GM12872 (cell line): ENCODE results near the gene OPCML.

Experiments
- TF ChIP-seq, protein P1 (sequence below): IDR thresholded peaks from 3 replicates; pipeline ENCODE4 v1.5.1; 2011; ENCODE audit warnings: low read depth, mild to moderate bottlenecking, low read length, moderate library complexity; ENCODE audit not compliant: insufficient read depth

OPCML gene

DNA sequence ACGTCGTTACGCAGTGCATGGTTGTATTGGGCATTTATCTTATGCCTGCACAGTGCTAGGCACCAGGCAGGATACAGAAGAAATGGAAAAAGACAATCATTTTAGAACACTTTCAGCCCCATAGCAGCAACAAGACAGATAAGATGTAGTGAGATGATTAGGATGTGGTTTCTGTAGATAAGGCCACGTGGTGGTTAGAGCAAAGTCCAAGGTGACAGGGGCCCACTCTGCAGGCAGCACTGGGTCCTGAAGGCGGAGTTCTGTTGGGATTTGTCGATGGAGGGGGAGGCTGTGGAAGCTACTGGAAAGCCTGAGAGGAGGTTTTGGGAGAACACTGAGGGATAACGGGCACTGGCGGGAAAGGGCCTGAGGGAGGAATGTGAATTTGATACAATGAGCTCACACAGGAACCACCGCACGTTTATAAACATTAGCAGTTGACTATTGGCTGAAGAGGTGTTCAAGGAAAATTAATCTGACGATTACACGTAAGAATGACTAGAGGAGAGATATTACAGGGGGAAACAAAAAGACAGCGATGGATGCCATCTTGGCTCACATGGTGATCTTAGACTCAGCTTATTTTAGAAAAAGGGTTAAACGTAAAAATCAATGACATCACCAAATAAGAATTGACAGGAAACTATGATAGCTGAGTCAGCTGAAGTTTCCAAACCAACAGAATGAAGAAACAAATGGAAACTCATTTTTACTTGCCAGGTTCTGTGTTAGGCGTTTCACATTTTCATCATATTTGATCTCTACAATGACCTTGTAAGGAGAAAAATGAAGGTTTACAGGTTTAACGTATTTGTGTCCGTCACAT, 551.0 kb downstream of the OPCML start:
- TF ChIP-seq, protein P1, sequence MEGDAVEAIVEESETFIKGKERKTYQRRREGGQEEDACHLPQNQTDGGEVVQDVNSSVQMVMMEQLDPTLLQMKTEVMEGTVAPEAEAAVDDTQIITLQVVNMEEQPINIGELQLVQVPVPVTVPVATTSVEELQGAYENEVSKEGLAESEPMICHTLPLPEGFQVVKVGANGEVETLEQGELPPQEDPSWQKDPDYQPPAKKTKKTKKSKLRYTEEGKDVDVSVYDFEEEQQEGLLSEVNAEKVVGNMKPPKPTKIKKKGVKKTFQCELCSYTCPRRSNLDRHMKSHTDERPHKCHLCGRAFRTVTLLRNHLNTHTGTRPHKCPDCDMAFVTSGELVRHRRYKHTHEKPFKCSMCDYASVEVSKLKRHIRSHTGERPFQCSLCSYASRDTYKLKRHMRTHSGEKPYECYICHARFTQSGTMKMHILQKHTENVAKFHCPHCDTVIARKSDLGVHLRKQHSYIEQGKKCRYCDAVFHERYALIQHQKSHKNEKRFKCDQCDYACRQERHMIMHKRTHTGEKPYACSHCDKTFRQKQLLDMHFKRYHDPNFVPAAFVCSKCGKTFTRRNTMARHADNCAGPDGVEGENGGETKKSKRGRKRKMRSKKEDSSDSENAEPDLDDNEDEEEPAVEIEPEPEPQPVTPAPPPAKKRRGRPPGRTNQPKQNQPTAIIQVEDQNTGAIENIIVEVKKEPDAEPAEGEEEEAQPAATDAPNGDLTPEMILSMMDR, result no peak

DNA sequence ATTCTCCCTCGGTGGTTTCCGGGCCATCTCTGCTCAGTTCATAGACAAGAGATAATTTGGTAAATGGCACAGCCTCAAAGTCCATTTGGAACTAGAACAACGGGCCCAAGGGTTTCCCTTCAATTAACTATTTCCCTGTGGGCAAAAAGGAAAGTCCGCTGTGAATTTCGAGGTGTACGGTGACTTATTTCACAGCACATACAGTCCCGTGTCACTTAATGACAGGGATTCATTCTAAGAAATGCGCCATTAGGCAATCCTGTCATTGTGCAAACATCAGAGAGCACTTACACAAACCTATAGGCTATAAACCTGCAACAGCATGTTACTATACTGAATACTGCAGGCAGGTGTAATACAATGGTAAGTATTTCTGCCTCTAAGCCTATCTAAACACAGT, 551.6 kb downstream of the OPCML start:
- TF ChIP-seq, protein P1, result no peak

DNA sequence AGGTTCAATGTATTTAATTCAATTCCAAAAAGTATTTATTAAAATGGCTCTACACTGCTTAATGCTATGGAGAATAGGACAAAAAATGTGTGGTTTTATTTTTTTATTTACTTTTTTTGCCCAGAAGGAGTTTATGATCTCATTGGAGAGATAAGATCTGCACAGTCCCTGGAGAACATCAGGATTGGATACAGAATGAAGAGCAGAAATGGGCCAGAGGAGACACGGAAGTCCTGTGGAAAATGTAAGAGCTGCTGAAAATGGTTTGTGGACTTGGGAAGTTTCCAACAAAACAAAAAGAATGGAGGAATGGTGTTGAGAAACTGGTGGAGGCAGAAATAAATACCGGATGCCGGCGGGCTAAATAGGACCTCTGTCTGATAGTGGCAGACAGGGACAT, 554.6 kb downstream of the OPCML start:
- TF ChIP-seq, protein P1, result no peak

DNA sequence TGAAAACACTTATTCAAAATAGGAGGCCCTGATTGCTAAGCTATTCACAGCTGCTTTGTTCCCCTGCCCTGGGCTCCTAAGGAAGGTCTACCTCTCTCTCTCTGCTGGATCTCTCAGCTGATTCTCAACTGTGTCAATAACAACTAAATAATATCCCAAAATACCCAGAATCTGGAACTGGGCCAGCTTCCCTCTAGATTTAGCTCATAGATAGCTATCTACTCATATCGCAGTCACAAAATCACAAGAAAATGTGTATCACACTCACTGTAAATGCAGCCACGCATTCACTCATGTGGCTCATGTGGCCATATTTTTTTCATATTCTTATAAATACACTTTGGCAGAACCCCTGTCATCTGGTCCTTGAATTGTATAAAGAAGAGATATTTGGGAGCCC, 555.1 kb downstream of the OPCML start:
- TF ChIP-seq, protein P1, result no peak

GRCh38 chr11:132976115-132976514, 556.2 kb downstream of the OPCML start:
- TF ChIP-seq, protein P1, result no peak

DNA sequence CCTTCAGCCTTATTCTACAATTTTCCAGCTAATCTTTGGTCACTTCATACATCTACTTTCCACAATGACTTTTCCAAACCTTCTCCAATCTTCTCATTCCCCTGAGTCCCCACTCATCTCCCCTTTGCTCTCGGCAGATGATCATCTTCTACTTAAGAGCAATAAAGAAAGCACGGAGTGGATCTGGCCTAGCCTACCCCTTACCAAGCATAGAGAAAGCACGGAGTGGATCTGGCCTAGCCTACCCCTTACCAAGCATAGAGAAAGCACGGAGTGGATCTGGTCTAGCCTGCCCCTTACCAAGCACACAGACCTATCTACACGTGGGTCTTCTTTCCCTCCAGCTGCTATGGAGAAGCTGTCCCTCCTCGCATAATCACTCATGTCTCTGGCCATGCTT, 558.6 kb downstream of the OPCML start:
- TF ChIP-seq, protein P1, result no peak

DNA sequence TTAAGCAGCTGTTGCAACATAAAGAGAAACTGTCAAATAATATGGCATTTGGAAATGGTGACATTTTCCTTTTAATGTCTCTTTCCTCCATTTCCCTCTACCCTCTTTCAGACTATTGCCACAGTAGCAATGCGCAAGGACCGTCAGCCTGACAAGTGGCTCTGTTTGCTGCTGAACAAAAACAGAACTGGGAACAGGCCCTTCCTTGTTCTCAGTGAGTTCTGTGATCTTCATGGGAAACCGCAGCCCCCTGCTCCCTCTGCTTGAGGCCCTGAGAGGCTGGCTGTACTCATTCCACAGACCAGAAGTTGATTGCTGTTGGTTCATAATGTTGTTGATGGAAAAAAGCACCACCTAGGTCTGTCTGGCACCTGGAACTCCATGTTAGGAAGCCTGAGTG, 559.7 kb downstream of the OPCML start:
- TF ChIP-seq, protein P1, result no peak

DNA sequence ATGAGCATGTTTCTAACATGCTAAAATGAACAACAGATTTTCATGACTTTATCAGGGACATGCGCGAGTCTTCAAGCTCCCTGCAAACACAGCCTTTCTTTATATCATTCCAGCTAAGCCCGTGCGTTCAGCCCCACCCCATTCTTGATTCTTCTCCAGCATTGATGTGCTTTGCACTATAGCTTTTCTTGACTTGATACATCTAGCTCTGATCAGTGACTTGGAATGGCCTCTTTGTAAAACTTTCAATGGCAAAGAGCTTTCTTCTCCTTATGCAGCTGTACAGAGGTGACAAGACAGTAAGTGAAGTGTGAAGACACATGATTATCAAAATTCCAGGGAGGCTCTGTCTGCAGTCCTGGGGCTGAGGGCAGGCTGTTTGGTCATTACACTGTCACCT, 561.0 kb downstream of the OPCML start:
- TF ChIP-seq, protein P1, result no peak
